Endothelial cell (in vitro differentiated cells): ENCODE results near the gene TNS3. TPM values are rescaled to one million over a fixed set of nuclear protein-coding genes. Genes with fewer than 3 reads are reported as not detected.
"Not testable (repeated sequence)": the region's sequence is repeated elsewhere in the genome, so short reads cannot be mapped to it uniquely, and the experiment has no call there.

Experiments used
- DNase-seq: peaks from one replicate; pipeline ENCODE4 v3.0.0; 2021; ENCODE audit warnings: low spot score
- H3K27ac Mint-ChIP-seq: one replicate; pipeline ENCODE4 v1.8.0; 2021; ENCODE audit warnings: mixed read lengths, inconsistent platforms; ENCODE audit not compliant: unreplicated experiment
- H3K27me3 Mint-ChIP-seq: one replicate; pipeline ENCODE4 v1.8.0; 2021; ENCODE audit warnings: mild to moderate bottlenecking, moderate library complexity, mixed read lengths, inconsistent platforms; ENCODE audit not compliant: unreplicated experiment
- H3K36me3 Mint-ChIP-seq: one replicate; pipeline ENCODE4 v1.8.0; 2021; ENCODE audit warnings: mild to moderate bottlenecking, low read depth, mixed read lengths, inconsistent platforms; ENCODE audit not compliant: unreplicated experiment
- H3K4me1 Mint-ChIP-seq: one replicate; pipeline ENCODE4 v1.8.0; 2021; ENCODE audit warnings: mild to moderate bottlenecking, mixed read lengths, inconsistent platforms; ENCODE audit not compliant: unreplicated experiment
- H3K4me3 Mint-ChIP-seq: one replicate; pipeline ENCODE4 v1.8.0; 2021; ENCODE audit warnings: mild to moderate bottlenecking, mixed read lengths, inconsistent platforms; ENCODE audit not compliant: unreplicated experiment
- H3K9me3 Mint-ChIP-seq: one replicate; pipeline ENCODE4 v1.8.0; 2021; ENCODE audit warnings: mixed read lengths, inconsistent platforms; ENCODE audit not compliant: unreplicated experiment
- total RNA-seq: library from RNA; stranded (reverse); fragmentation: NEBNext Ultra II Directional; extraction: Animal tissue kit (Norgen Biotek cat#: 25700); gene quantifications from one replicate; pipeline ENCODE4 v1.2.1, GENCODE V29; 2021; ENCODE audit not compliant: unreplicated experiment
- TF ChIP-seq, protein P1 (sequence below): fragments of 200-600 bp; sonication (generic); IDR thresholded peaks from one replicate; pipeline ENCODE4 v1.5.0; 2021; ENCODE audit warnings: antibody characterized with exemption; ENCODE audit not compliant: unreplicated experiment

The TNS3 gene
- total RNA-seq, 1 donor from 2014 or later = 7.5 TPM

DNA sequence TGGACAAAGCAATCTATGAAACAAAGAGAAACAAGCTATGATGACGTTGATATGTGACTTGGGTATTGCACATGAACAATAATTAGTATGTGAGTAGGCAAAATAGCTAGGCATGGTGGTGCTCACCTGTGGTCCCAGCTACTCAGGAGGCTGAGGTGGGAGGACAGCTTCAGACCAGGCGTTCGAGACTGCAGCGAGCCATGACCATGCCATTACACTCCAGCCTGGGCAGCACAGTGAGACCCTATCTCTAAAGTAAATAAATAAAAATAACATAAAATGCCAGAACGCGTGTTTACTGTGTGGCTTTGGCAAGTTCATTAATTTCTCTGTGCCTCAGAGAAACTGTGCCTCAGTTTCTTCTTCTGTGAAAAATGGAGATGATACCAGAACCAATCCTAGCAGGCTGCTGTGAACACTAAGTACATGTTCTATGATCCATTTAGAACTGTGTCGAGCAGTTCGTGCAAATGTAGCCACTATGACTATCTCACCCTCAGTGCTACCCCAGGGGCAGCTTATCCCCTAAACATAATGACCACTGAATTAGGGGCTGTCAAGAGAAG lies 9.3 kb upstream of the TNS3 start:
- Mint-ChIP-seq H3K4me1 (no peaks in the 10 kb centered on the region), H3K4me3 (no peak overlapping the region), H3K36me3 (peaks cover 3% of the 10 kb centered on the region), H3K27ac (no peak overlapping the region), H3K27me3 (peaks cover 7% of the 10 kb centered on the region), H3K9me3 (no peaks in the 10 kb centered on the region)
- DNase-seq = no peak
- TF ChIP-seq, protein P1, sequence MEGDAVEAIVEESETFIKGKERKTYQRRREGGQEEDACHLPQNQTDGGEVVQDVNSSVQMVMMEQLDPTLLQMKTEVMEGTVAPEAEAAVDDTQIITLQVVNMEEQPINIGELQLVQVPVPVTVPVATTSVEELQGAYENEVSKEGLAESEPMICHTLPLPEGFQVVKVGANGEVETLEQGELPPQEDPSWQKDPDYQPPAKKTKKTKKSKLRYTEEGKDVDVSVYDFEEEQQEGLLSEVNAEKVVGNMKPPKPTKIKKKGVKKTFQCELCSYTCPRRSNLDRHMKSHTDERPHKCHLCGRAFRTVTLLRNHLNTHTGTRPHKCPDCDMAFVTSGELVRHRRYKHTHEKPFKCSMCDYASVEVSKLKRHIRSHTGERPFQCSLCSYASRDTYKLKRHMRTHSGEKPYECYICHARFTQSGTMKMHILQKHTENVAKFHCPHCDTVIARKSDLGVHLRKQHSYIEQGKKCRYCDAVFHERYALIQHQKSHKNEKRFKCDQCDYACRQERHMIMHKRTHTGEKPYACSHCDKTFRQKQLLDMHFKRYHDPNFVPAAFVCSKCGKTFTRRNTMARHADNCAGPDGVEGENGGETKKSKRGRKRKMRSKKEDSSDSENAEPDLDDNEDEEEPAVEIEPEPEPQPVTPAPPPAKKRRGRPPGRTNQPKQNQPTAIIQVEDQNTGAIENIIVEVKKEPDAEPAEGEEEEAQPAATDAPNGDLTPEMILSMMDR = no peak

DNA sequence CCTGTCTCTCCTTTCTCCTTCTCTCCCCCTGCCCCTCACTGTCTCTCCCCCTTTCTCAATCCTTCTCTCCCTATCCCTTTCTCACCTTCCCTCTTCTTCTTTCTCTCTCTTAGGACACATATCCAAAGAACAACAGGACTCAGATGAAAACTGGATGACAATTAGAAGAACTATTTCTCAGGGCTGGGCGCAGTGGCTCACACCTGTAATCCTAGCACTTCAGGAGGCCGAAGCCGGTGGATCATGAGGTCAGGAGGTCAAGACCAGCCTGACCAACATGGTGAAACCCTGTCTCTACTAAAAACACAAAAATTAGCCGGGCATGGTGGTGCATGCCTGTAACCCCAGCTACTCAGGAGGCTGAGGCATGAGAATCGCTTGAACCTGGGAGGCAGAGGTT lies 8.3 kb upstream of the TNS3 start:
- not testable (repeated sequence) for H3K4me3 Mint-ChIP-seq

DNA sequence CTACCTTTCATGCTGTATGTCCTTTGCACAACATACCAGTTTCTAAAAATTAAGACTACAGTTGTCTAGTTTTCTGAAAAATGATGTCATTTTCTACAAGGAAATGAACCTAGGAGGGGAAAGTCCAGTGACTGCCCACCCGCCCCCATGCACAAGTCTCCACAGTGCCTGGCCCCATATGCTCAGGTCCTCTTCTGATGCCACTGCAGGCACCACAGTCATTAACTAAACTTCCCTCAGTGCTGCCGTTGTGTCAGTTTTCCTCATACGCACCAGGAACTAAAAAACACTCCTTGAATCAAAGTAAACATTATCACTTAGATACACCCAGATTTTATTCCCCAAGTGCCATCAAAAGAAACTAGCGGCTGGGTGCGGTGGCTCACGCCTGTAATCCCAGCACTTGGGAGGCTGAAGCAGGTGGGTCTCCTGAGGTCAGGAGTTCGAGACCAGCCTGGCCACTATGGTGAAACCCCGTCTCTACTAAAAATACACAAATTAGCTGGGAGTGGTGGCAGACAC lies 6.9 kb upstream of the TNS3 start:
- TF ChIP-seq, protein P1 = no peak
- Mint-ChIP-seq H3K36me3 (no peaks in the 10 kb centered on the region), H3K27me3 (peaks cover 14% of the 10 kb centered on the region), H3K27ac (no peak overlapping the region), H3K9me3 (no peaks in the 10 kb centered on the region), H3K4me1 (no peaks in the 10 kb centered on the region), H3K4me3 (no peak overlapping the region)
- DNase-seq = no peak

More for the DNA sequence above, 8.3 kb upstream of the TNS3 start:
- not testable (repeated sequence) for H3K27ac Mint-ChIP-seq, DNase-seq, H3K9me3 Mint-ChIP-seq, H3K27me3 Mint-ChIP-seq, H3K4me1 Mint-ChIP-seq, H3K36me3 Mint-ChIP-seq

DNA sequence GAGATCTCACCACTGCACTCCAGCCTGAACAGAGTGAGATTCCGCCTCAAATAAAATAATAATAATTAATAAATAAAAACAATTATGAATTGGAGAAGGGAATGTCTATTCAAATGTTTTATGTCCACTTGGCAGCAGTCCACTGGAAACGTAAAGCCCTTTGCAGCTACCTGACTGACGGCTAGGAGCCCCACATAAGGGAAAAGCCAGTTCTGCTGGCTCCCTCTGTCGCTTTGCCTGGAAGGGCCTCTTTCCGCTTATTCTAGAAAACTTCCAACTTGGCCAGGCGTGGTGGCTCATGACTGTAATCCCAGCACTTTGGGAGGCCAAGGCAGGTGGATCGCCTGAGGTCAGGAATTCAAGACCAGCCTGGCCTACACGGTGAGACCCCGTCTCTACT lies 6.1 kb upstream of the TNS3 start:
- TF ChIP-seq, protein P1 = no peak
- H3K9me3 Mint-ChIP-seq = no peaks in the 10 kb centered on the region
- no peaks in the 10 kb centered on the region for H3K36me3 Mint-ChIP-seq
- no peaks in the 10 kb centered on the region for H3K4me1 Mint-ChIP-seq
- no peak overlapping the region for H3K4me3 Mint-ChIP-seq
- no peak for DNase-seq
- H3K27me3 Mint-ChIP-seq = peaks cover 17% of the 10 kb centered on the region
- no peak overlapping the region for H3K27ac Mint-ChIP-seq

DNA sequence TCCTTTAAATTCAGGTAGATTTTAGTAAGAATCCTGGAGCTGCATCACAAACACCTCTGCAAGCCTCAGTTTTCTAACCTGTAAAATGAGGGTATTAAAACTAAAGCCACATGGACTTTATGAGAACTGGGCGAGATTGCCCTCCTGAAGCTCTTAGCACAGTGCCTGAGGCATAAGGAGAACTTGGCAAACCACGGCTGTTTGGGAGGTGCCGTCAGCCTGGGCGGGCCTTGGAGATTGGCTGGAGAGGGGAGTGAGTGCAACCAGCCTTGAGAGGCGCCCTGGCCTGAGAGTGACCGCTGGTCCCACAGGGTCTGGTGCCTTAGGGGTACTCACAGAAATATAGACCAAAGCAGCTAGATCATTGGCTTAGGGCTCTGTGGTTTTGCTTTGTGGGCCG lies 5.4 kb upstream of the TNS3 start:
- H3K27me3 Mint-ChIP-seq = peaks cover 17% of the 10 kb centered on the region
- H3K4me3 Mint-ChIP-seq = no peak overlapping the region
- H3K27ac Mint-ChIP-seq = no peak overlapping the region
- TF ChIP-seq, protein P1 = no peak
- no peaks in the 10 kb centered on the region for H3K4me1 Mint-ChIP-seq
- DNase-seq = no peak
- H3K36me3 Mint-ChIP-seq = no peaks in the 10 kb centered on the region
- no peaks in the 10 kb centered on the region for H3K9me3 Mint-ChIP-seq
